ENCODE measurements around the gene COL23A1.

GRCh38 chr5:178413988-178414387 lies 176.2 kb downstream of the COL23A1 start:
- no peak for TF ChIP-seq CTCF (IDR thresholded peaks at IDR 0.05; ENCODE audit: low read length)
- no peak for TF ChIP-seq EZH2 (optimal IDR thresholded peaks at IDR 0.05; ENCODE audit: low read depth, low read length)

Measured in MM.1S (cell line).